Endothelial cell of umbilical vein (primary cell): ENCODE measurements around the gene ANKRD63. TPM values are rescaled to one million over a fixed set of nuclear protein-coding genes. Genes with fewer than 3 reads are reported as not detected.

Experiments
- BruUV-seq: library from RNA; stranded (reverse); fragments of 400-500 nt; replicated peaks from 2 replicates; lab custom pipeline; 2021; lab: Mats Ljungman, UMichigan
- CTCF ChIA-PET: fragments of 300-600, 350-600 bp; sonication (Branson Sonifier 250); formaldehyde crosslinking; loops from one replicate; lab custom pipeline; 2021; ENCODE audit warnings: antibody characterized with exemption, inconsistent platforms; lab: Charles Lee
- POLR2A ChIA-PET: fragments of 300-600, 350-600 bp; sonication (Branson Sonifier 250); formaldehyde crosslinking; loops from one replicate; lab custom pipeline; 2021; ENCODE audit warnings: antibody characterized with exemption, inconsistent platforms; lab: Charles Lee
- DNase-seq: peaks from one replicate; pipeline ENCODE4 v3.0.0-alpha.2; 2011; ENCODE audit warnings: low read depth, low spot score
- FAIRE-seq: peaks from 2 replicates; lab custom pipeline; 2011; peaks lifted over from hg19 to GRCh38; lab: Jason Lieb, UNC
- H2AFZ ChIP-seq: 2 replicates; pipeline ENCODE4 v1.6.0; 2012; ENCODE audit warnings: low read depth, low read length, control low read depth, inconsistent platforms
- H3K27ac ChIP-seq: 2 replicates; pipeline ENCODE4 v1.5.1; 2011; ENCODE audit warnings: low read depth, mild to moderate bottlenecking, control low read depth, low read length, moderate library complexity; ENCODE audit not compliant: insufficient read depth
- H3K27me3 ChIP-seq, 2 experiments: 2 replicates each; pipeline versions ENCODE4 v1.6.0 to v1.6.1; 2011; ENCODE audit warnings: low read length in 2 of 2, mixed read lengths in 1 of 2; ENCODE audit not compliant: control insufficient read depth in 2 of 2, insufficient read depth in 2 of 2
- H3K36me3 ChIP-seq, 2 experiments: 2 replicates in 1 of 2; 3 replicates in 1 of 2; pipeline ENCODE4 v1.5.1; 2011; ENCODE audit warnings: low read length in 2 of 2, mild to moderate bottlenecking in 1 of 2, moderate library complexity in 1 of 2; ENCODE audit not compliant: control insufficient read depth in 2 of 2, insufficient read depth in 2 of 2; ENCODE audit errors: extremely low read depth in 1 of 2
- H3K4me1 ChIP-seq: 3 replicates; pipeline ENCODE4 v1.5.1; 2011; ENCODE audit warnings: mild to moderate bottlenecking, low read length; ENCODE audit not compliant: control insufficient read depth, insufficient read depth; ENCODE audit errors: extremely low read depth
- H3K4me2 ChIP-seq: 2 replicates; pipeline ENCODE4 v1.6.1; 2011; ENCODE audit warnings: low read length, control low read depth, mixed read lengths; ENCODE audit not compliant: insufficient read depth
- H3K4me3 ChIP-seq, 3 experiments: fragments of 200-600 bp in 1 of 3; sonication (generic), shearing (Covaris generic) in 1 of 3; replicated peaks in 1 of 3; 2 replicates each; pipeline ENCODE4 v1.5.1; 2011 to 2016; ENCODE audit warnings: control low read depth in 3 of 3, low read length in 3 of 3, mild to moderate bottlenecking in 2 of 3, inconsistent platforms in 1 of 3, low read depth in 1 of 3, moderate library complexity in 1 of 3; ENCODE audit not compliant: insufficient read depth in 1 of 3
- H3K79me2 ChIP-seq: 2 replicates; pipeline ENCODE4 v1.6.0; 2012; ENCODE audit warnings: low read length, inconsistent platforms; ENCODE audit not compliant: control insufficient read depth, insufficient read depth
- H3K9ac ChIP-seq: replicated peaks from 2 replicates; pipeline ENCODE3; 2011; ENCODE audit warnings: low read length, control low read depth; ENCODE audit not compliant: insufficient read depth; ENCODE audit errors: extremely low read depth
- H3K9me1 ChIP-seq: replicated peaks from 3 replicates; pipeline ENCODE4 v1.6.0; 2011; ENCODE audit warnings: mild to moderate bottlenecking, low read length; ENCODE audit not compliant: control insufficient read depth, insufficient read depth; ENCODE audit errors: extremely low read depth
- H3K9me3 ChIP-seq: replicated peaks from 2 replicates; pipeline ENCODE4 v1.5.1; 2012; ENCODE audit warnings: low read length, inconsistent platforms; ENCODE audit not compliant: control insufficient read depth, insufficient read depth
- H4K20me1 ChIP-seq: replicated peaks from 2 replicates; pipeline ENCODE3; 2011; ENCODE audit warnings: mild to moderate bottlenecking, low read length; ENCODE audit not compliant: control insufficient read depth, insufficient read depth; ENCODE audit errors: extremely low read depth
- CTCF ChIP-seq, 2 donors: IDR thresholded peaks; 1 replicate in 1 of 2; 2 replicates in 1 of 2; pipeline ENCODE4 v1.5.1; 2011; ENCODE audit warnings: low read length in 2 of 2, mild to moderate bottlenecking in 2 of 2, moderate library complexity in 2 of 2, control low read depth in 1 of 2, inconsistent platforms in 1 of 2, low read depth in 1 of 2; ENCODE audit not compliant: insufficient read depth in 1 of 2; ENCODE audit errors: extremely low read depth in 1 of 2
- FOS ChIP-seq: IDR thresholded peaks from 2 replicates; pipeline ENCODE4 v1.6.1; 2011; ENCODE audit warnings: mild to moderate bottlenecking, low read length, moderate library complexity, borderline replicate concordance; ENCODE audit not compliant: insufficient read depth
- GATA2 ChIP-seq: IDR thresholded peaks from 2 replicates; pipeline ENCODE4 v1.7.0; 2011; ENCODE audit warnings: low read depth, mild to moderate bottlenecking, moderate library complexity, mixed read lengths, low read length; ENCODE audit not compliant: insufficient read length, insufficient read depth
- JUN ChIP-seq: IDR thresholded peaks from 2 replicates; pipeline ENCODE4 v1.6.1; 2011; ENCODE audit warnings: borderline replicate concordance, low read depth; ENCODE audit not compliant: insufficient read length, insufficient read depth
- MYC ChIP-seq: IDR thresholded peaks from one replicate; pipeline ENCODE4 v1.6.1; 2011; ENCODE audit warnings: mild to moderate bottlenecking, low read depth, low read length
- POLR2A ChIP-seq: IDR thresholded peaks from 2 replicates; pipeline ENCODE4 v1.6.1; 2012; ENCODE audit warnings: low read depth, mild to moderate bottlenecking, control low read depth, low read length
- POLR2AphosphoS5 ChIP-seq: IDR thresholded peaks from 2 replicates; pipeline ENCODE4 v1.6.1; 2012; ENCODE audit warnings: low read depth, mild to moderate bottlenecking, control low read depth, low read length, moderate library complexity; ENCODE audit not compliant: insufficient read depth
- dilution Hi-C: fragments of 300-500 bp; cut with MboI; formaldehyde crosslinking; loops from one replicate; pipeline ENCODE4 v1.15.0; 2019; ENCODE audit warnings: low sequenced_read_pairs; ENCODE audit not compliant: extremely low pct_ligation_motif_present
- intact Hi-C: fragments of 100-400 bp; cut with micrococcal nuclease; formaldehyde crosslinking; loops from one replicate; pipeline ENCODE4 v1.10.0; 2022
- polyA plus RNA-seq, 4 experiments: library from polyadenylated mRNA; depleted of rRNA in 3 of 4; stranded (reverse) in 3 of 4; unstranded in 1 of 4; fragments of >200 nt; gene quantifications; 2 replicates each; pipeline versions ENCODE4 v1.2.1 to v1.2.3, GENCODE V29; 2011 to 2012; ENCODE audit warnings: missing spikeins in 1 of 4
- total RNA-seq: library from RNA; stranded (reverse); gene quantifications from 2 replicates; pipeline ENCODE4 v1.2.3, GENCODE V29; 2021

ANKRD63 gene
- total and polyA plus RNA-seq, 2 donors (not counting 3 experiments of a cell fraction or from before 2014, with no cell fraction given) = not detected

- TF ChIP-seq MYC (no peak), FOS (peak; percentile 51)
- Histone ChIP-seq H3K4me1 (peaks cover 12% of the 10 kb centered on the region), H3K79me2 (no peaks in the 10 kb centered on the region), H3K27me3 (peaks cover 27 to 38% of the 10 kb centered on the region in 2 experiments), H3K9me3 (no peaks in the 10 kb centered on the region), H3K9ac (no peak overlapping the region), H4K20me1 (no peaks in the 10 kb centered on the region), H3K4me3 (no peak overlapping the region), H3K9me1 (no peaks in the 10 kb centered on the region), H3K36me3 (no peaks in the 10 kb centered on the region), H3K27ac (no peak overlapping the region), H3K4me2 (no peak overlapping the region), H2AFZ (no peak overlapping the region)
- ChIA-PET POLR2A (interaction anchor here (0.5 to 1.5 kb wide), 2 partner anchors 26 to 52 kb away, joined by 3 to 4 read pairs; no protein-coding TSS in a partner anchor), CTCF (interaction anchor here (0.8 to 5.3 kb wide), 13 partner anchors 11 to 136 kb away, joined by 3 to 83 read pairs (median 4); partner anchors contain the start of gene PLCB2)
- BruUV-seq = no TSS peak
- FAIRE-seq (peak; percentile 52), DNase-seq (peak; percentile 12)
- intact Hi-C loops (no loop called here), dilution Hi-C loops (no loop called here)
Observed at GRCh38 chr15:40285554-40286011, 2.7 kb upstream of the ANKRD63 start.

GRCh38 chr15:40285151-40285550 lies 2.3 kb upstream of the ANKRD63 start:
- DNase-seq (no peak), FAIRE-seq (no peak)
- H3K9me3 ChIP-seq = no peaks in the 10 kb centered on the region
- TF ChIP-seq POLR2AphosphoS5 (no peak), POLR2A (no peak), FOS (no peak), MYC (no peak), CTCF (IDR thresholded peaks at IDR 0.05; ENCODE audit: extremely low read depth in 1 of 2, insufficient read depth in 1 of 2, low read depth in 1 of 2, low read length in 2 of 2) (no peak), GATA2 (no peak), JUN (no peak)
- dilution Hi-C loops (no loop called here), intact Hi-C loops (no loop called here)
- H3K4me1 ChIP-seq = peaks cover 12% of the 10 kb centered on the region
- no peak overlapping the region for H2AFZ ChIP-seq
- H3K79me2 ChIP-seq = no peaks in the 10 kb centered on the region
- H3K9me1 ChIP-seq = no peaks in the 10 kb centered on the region
- no peak overlapping the region for H3K27ac ChIP-seq
- POLR2A ChIA-PET = interaction anchor here (0.5 to 1.5 kb wide), 2 partner anchors 27 to 53 kb away, joined by 3 to 4 read pairs; no protein-coding TSS in a partner anchor
- no peaks in the 10 kb centered on the region for H4K20me1 ChIP-seq
- H3K9ac ChIP-seq = no peak overlapping the region
- no peaks in the 10 kb centered on the region for H3K36me3 ChIP-seq
- H3K4me2 ChIP-seq = no peak overlapping the region
- CTCF ChIA-PET = interaction anchor here (1.0 to 5.3 kb wide), 12 partner anchors 10 to 137 kb away, joined by 3 to 83 read pairs (median 4); partner anchors contain the start of gene PLCB2
- H3K4me3 ChIP-seq = no peak overlapping the region
- no TSS peak for BruUV-seq
- H3K27me3 ChIP-seq = peaks cover 32 to 42% of the 10 kb centered on the region in 2 experiments
